Psoas muscle (tissue), 8 donors: ENCODE data around the gene ASAP3. TPM values are rescaled to one million over a fixed set of nuclear protein-coding genes. Genes with fewer than 3 reads are reported as not detected.

Source experiments
- ATAC-seq, 4 donors: fragments of 200-7000 bp; cut with Tn5 transposase; one replicate each; pipeline ENCODE4 v1.9.1; 2020; ENCODE audit warnings: moderate library complexity in 3 of 4, mild to moderate bottlenecking in 2 of 4
- DNase-seq, 2 donors: peaks; one replicate each; pipeline ENCODE4 v3.0.0-alpha.2; 2020
- H3K27ac ChIP-seq: fragments of 200-600 bp; one replicate; pipeline ENCODE4 v1.8.0; 2022
- H3K27me3 ChIP-seq, 3 donors: fragments of 200-600 bp in 1 of 3; one replicate each; pipeline versions ENCODE4 v1.6.1 to v1.8.0; 2013 to 2022; ENCODE audit warnings: low read length in 2 of 3, mild to moderate bottlenecking in 2 of 3, moderate library complexity in 1 of 3; ENCODE audit not compliant: insufficient read depth in 3 of 3
- H3K36me3 ChIP-seq, 2 donors: fragments of 200-600 bp in 1 of 2; one replicate each; pipeline versions ENCODE4 v1.6.1 to v1.8.0; 2013 to 2022; ENCODE audit warnings: low read depth in 1 of 2, mild to moderate bottlenecking in 1 of 2, moderate library complexity in 1 of 2; ENCODE audit not compliant: insufficient read depth in 1 of 2
- H3K4me1 ChIP-seq: fragments of 200-600 bp; one replicate; pipeline ENCODE4 v1.8.0; 2022
- H3K4me3 ChIP-seq: fragments of 200-600 bp; one replicate; pipeline ENCODE4 v1.8.0; 2022; ENCODE audit warnings: mild to moderate bottlenecking
- H3K9me3 ChIP-seq: fragments of 200-600 bp; one replicate; pipeline ENCODE4 v1.8.0; 2022
- CTCF ChIP-seq: fragments of 200-600 bp; IDR thresholded peaks from one replicate; pipeline ENCODE4 v1.8.0; 2022; ENCODE audit warnings: antibody characterized with exemption
- WGBS, 3 donors: extraction: QIAGEN DNeasy Blood & Tissue Kit; methylation state at CpG; one replicate each; pipeline versions ENCODE4 v1.1.6 to v1.1.7; 2013; 5-methylcytosine and 5-hydroxymethylcytosine counted together
- intact Hi-C, 2 donors: fragments of 100-400 bp; cut with DNase I; formaldehyde crosslinking; loops; one replicate each; pipeline versions ENCODE4 v1.11.0 to v1.14.2; 2022
- polyA plus RNA-seq, 3 donors: library from polyadenylated mRNA; stranded (reverse); fragments of 200-250 nt; gene quantifications; one replicate each; pipeline ENCODE4 v1.2.3, GENCODE V29; 2013
- total RNA-seq, 4 donors: library from RNA; stranded (reverse); fragmentation: NEBNext Ultra II Directional in 2 of 4; extraction: Animal tissue kit (Norgen Biotek cat#: 25700) in 2 of 4; gene quantifications; one replicate each; pipeline versions ENCODE4 v1.2.1 to v1.2.4, GENCODE V29; 2021 to 2023
- donor health status: healthy with polysubstance abuse.
- donor health status: DM: no; HTN: no; CAD: no; lungs with moderate emphysema.
- donor health status: Bipolar disorder and iron deficiency.
- donor health status: healthy.
- donor health status: DM: yes; HTN: yes; CAD: no.
- donor health status: DM: no; HTN: no; CAD: no.
- donor health status: DM: no; HTN: no; CAD: no.
- donor health status: DM: yes; HTN: yes; CAD: no.

Gene ASAP3
- total and polyA plus RNA-seq, 7 donors = 13.3 to 68.0 (median 45.7) TPM

- DNase-seq = no peak
- Histone ChIP-seq H3K4me1 (no peaks in the 10 kb centered on the region), H3K4me3 (no peak overlapping the region), H3K36me3 (peaks cover 4 to 86% of the 10 kb centered on the region in 2 donors), H3K27me3 (no peaks in the 10 kb centered on the region), H3K9me3 (no peaks in the 10 kb centered on the region), H3K27ac (no peak overlapping the region)
- 80 to 82% (median 80%) methylated on average over 7 of the region's 7 CpGs for WGBS, 3 donors
- intact Hi-C loops = no loop called here
- no peak for ATAC-seq
- TF ChIP-seq CTCF = no peak
Measured at GRCh38 chr1:23434260-23434775, 49.7 kb downstream of the ASAP3 start.

DNA sequence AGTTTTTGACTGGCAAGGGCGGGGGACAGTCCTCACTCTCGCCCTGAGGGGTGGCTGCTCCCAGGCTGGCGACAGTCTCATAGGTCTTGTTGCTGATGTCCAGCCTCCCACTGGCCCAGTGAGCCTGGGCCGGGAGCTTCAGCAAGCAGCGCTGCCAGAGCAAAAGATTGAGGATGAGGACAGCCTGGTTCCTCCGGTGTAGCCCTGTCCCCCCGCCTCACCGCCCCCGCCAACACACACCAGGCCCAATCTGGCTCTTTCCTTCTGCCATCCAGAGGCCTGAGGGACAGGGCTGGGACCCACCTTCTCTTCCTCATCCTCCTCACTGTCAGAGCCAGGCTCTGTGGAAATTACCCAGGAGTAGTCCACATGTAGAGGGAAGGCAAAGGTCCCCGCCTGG lies 50.9 kb downstream of the ASAP3 start:
- H3K9me3 ChIP-seq = no peaks in the 10 kb centered on the region
- no peak overlapping the region for H3K27ac ChIP-seq
- no peak for TF ChIP-seq CTCF
- ATAC-seq (no peak), DNase-seq (no peak)
- 92 to 94% (median 93%) methylated on average over 8 to 10 of the region's 10 CpGs for WGBS, 3 donors
- no peak overlapping the region for H3K4me3 ChIP-seq
- H3K36me3 ChIP-seq = peaks cover 2 to 84% of the 10 kb centered on the region in 2 donors
- H3K4me1 ChIP-seq = no peaks in the 10 kb centered on the region
- no peaks in the 10 kb centered on the region for H3K27me3 ChIP-seq
- intact Hi-C loops = no loop called here

GRCh38 chr1:23431431-23431830 lies 52.5 kb downstream of the ASAP3 start:
- Histone ChIP-seq H3K9me3 (no peaks in the 10 kb centered on the region), H3K4me1 (no peaks in the 10 kb centered on the region), H3K27me3 (no peaks in the 10 kb centered on the region), H3K27ac (no peak overlapping the region), H3K4me3 (no peak overlapping the region), H3K36me3 (peaks cover 2 to 76% of the 10 kb centered on the region in 2 donors)
- intact Hi-C loops = no loop called here
- DNase-seq (no peak), ATAC-seq (no peak)
- WGBS, 3 donors = 91 to 94% (median 91%) methylated on average over 5 of the region's 5 CpGs
- no peak for TF ChIP-seq CTCF

DNA sequence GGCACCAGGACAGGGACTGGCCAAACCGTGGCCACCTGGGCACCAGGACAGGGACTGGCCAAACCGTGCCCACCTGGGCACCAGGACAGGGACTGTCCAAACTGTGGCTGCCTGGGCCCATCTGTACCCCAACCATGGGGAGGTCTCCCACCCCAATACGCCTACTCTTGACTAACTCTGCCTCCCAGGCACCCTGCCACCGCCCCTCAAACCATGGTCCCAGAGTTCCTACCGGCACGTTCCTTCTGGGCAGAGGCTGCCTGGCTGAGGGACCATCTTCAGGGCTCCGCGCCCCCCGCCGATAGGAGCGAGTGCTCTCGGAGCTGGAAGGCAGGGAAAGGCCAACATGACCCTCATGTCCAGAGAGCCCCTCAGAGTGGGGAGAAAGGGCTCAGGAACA lies 53.2 kb downstream of the ASAP3 start:
- no peak for ATAC-seq
- 88 to 93% (median 92%) methylated on average over 12 of the region's 12 CpGs for WGBS, 3 donors

More for the DNA sequence above, 53.2 kb downstream of the ASAP3 start:
- Histone ChIP-seq H3K4me1 (no peaks in the 10 kb centered on the region), H3K9me3 (no peaks in the 10 kb centered on the region), H3K27me3 (no peaks in the 10 kb centered on the region), H3K4me3 (no peak overlapping the region), H3K27ac (no peak overlapping the region), H3K36me3 (peaks cover 2 to 73% of the 10 kb centered on the region in 2 donors)
- intact Hi-C loops = no loop called here
- DNase-seq = no peak
- no peak for TF ChIP-seq CTCF
